PC-3 (cell line): ENCODE measurements around the gene BIRC7. TPM values are rescaled to one million over a fixed set of nuclear protein-coding genes. Genes with fewer than 3 reads are reported as not detected.

Experiments used
- ATAC-seq: fragments of 200-7000 bp; cut with Tn5 transposase; 2 replicates; pipeline ENCODE4 v1.9.1; 2020; ENCODE audit warnings: mild to moderate bottlenecking, moderate library complexity
- BruUV-seq: library from RNA; stranded (reverse); fragments of 400-500 nt; replicated peaks from 2 replicates; lab custom pipeline; 2021; lab: Mats Ljungman, UMichigan
- CTCF ChIA-PET: fragments of 300-600 bp; sonication (Branson Sonifier 250); formaldehyde crosslinking; loops from one replicate; lab custom pipeline; 2022; ENCODE audit warnings: antibody characterized with exemption; lab: Charles Lee
- POLR2A ChIA-PET: fragments of 300-600 bp; sonication (Branson Sonifier 250); formaldehyde crosslinking; loops from one replicate; lab custom pipeline; 2022; ENCODE audit warnings: antibody characterized with exemption; ENCODE audit not compliant: unreplicated experiment; lab: Charles Lee
- DNase-seq: peaks from one replicate; pipeline ENCODE4 v3.0.0-alpha.2; 2015
- H2AFZ ChIP-seq: fragments of 300-600 bp; sonication (generic); 2 replicates; pipeline ENCODE4 v1.6.0; 2016; ENCODE audit warnings: antibody characterized with exemption, low read length
- H3F3A ChIP-seq: fragments of 300-600 bp; sonication (generic); one replicate; pipeline ENCODE4 v1.6.0; 2017; ENCODE audit warnings: antibody characterized with exemption, low read length, control low read depth, mild to moderate bottlenecking; ENCODE audit not compliant: unreplicated experiment
- H3K27ac ChIP-seq: fragments of 300-600 bp; sonication (generic); 2 replicates; pipeline ENCODE4 v1.5.1; 2016; ENCODE audit warnings: mild to moderate bottlenecking, low read length
- H3K27me3 ChIP-seq: fragments of 300-600 bp; sonication (generic); 2 replicates; pipeline ENCODE4 v1.6.1; 2016; ENCODE audit warnings: low read length, mixed read lengths
- H3K36me3 ChIP-seq: fragments of 300-600 bp; sonication (generic); 2 replicates; pipeline ENCODE4 v1.6.1; 2016; ENCODE audit warnings: low read depth, mixed run types, low read length, mixed read lengths
- H3K4me1 ChIP-seq: fragments of 300-600 bp; sonication (generic); 2 replicates; pipeline ENCODE4 v1.5.1; 2016; ENCODE audit warnings: low read length; ENCODE audit not compliant: insufficient read depth
- H3K4me2 ChIP-seq: fragments of 300-600 bp; sonication (generic); 2 replicates; pipeline ENCODE4 v1.6.0; 2016; ENCODE audit warnings: low read length
- H3K4me3 ChIP-seq: fragments of 300-600 bp; sonication (generic); 2 replicates; pipeline ENCODE4 v1.5.1; 2016; ENCODE audit warnings: mild to moderate bottlenecking, low read length, mixed read lengths
- H3K79me2 ChIP-seq: fragments of 300-600 bp; sonication (generic); 2 replicates; pipeline ENCODE4 v1.6.1; 2017; ENCODE audit warnings: low read length, mixed read lengths
- H3K9ac ChIP-seq: fragments of 300-600 bp; sonication (generic); 2 replicates; pipeline ENCODE4 v1.6.0; 2016; ENCODE audit warnings: mild to moderate bottlenecking, low read length
- H3K9me2 ChIP-seq: fragments of 300-600 bp; sonication (generic); replicated peaks from 2 replicates; pipeline ENCODE4 v1.6.1; 2016; ENCODE audit warnings: mixed run types, low read length, mixed read lengths
- H3K9me3 ChIP-seq: fragments of 300-600 bp; sonication (generic); 2 replicates; pipeline ENCODE4 v1.6.1; 2016; ENCODE audit warnings: low read length, mixed read lengths
- H4K20me1 ChIP-seq: fragments of 300-600 bp; sonication (generic); 2 replicates; pipeline ENCODE4 v1.6.1; 2016; ENCODE audit warnings: low read length, mixed read lengths
- EZH2 ChIP-seq: fragments of 300-600 bp; sonication (generic); IDR thresholded peaks from one replicate; pipeline ENCODE4 v1.6.1; 2017; ENCODE audit warnings: antibody characterized with exemption, mild to moderate bottlenecking, low read length; ENCODE audit not compliant: unreplicated experiment
- EZH2phosphoT487 ChIP-seq: fragments of 300-600 bp; sonication (generic); IDR thresholded peaks from 2 replicates; pipeline ENCODE4 v1.6.1; 2018; ENCODE audit warnings: mild to moderate bottlenecking, antibody characterized with exemption, low read length, borderline replicate concordance
- intact Hi-C: fragments of 100-400 bp; cut with micrococcal nuclease; formaldehyde crosslinking; loops from 2 replicates; pipeline ENCODE4 v1.9.0; 2023
- total RNA-seq: library from RNA; depleted of rRNA; stranded (reverse); fragments of >200 nt; gene quantifications from 2 replicates; pipeline ENCODE4 v1.2.3, GENCODE V29; 2014
- TF ChIP-seq, protein P1 (sequence below): fragments of 300-600 bp; sonication (generic); conservative IDR thresholded peaks from 2 replicates; pipeline ENCODE4 v1.5.1; 2017; ENCODE audit warnings: antibody characterized with exemption, low read depth, mild to moderate bottlenecking, low read length

The BIRC7 gene
- total RNA-seq, 1 experiment from 2014 or later, result not detected

DNA sequence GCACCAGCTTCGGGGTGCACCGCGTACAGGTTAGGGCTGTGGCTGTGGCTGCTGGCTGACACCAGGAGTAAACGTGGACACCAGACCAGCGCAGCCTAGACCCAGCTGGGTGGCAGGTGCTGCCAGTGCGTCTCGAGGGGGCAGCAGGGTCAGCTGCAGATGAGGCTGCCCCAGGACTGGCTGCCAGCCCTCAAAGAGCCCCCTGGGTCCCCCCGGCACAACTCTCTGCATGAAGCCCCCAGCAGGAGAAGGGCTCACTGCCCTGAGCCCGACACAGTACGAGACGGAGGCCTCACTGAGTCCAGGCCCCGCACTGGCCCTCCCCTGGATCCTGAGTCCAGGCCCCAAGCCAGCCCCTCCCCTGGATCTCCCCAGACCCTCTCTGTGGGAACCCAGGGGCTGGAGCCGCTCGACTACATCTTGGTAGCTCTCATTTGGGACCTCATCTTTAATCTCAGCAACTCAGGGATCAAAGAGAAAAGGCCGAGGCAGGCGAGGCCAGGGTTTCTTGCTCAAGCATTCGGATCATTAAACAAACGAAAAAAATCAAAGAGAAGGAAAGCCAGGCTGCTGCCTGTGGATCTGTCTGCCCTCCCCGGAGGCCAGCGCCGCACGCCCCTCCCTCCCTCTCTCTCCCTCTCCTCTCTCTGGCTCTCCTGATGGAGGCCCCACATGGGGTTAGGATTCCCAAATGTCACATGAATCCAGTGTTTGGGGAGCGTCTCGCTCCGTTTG lies 25.5 kb downstream of the BIRC7 start:
- no peak overlapping the region for H3K4me3 ChIP-seq
- H3K36me3 ChIP-seq, result no peaks in the 10 kb centered on the region
- no peaks in the 10 kb centered on the region for H4K20me1 ChIP-seq
- no peak for TF ChIP-seq EZH2
- H3K79me2 ChIP-seq, result no peaks in the 10 kb centered on the region
- intact Hi-C loops, result no loop called here
- H3K4me1 ChIP-seq, result no peaks in the 10 kb centered on the region
- no peak for ATAC-seq
- ChIA-PET CTCF (no interaction called here), POLR2A (no interaction called here)
- BruUV-seq, result no TSS peak
- no peaks in the 10 kb centered on the region for H3K9me3 ChIP-seq
- DNase-seq, result no peak
- H3K9ac ChIP-seq, result no peak overlapping the region
- H3K27me3 ChIP-seq, result peaks cover 32% of the 10 kb centered on the region
- H3K4me2 ChIP-seq, result no peak overlapping the region
- H3K9me2 ChIP-seq, result no peaks in the 10 kb centered on the region
- H2AFZ ChIP-seq, result no peak overlapping the region
- no peak overlapping the region for H3K27ac ChIP-seq
- H3F3A ChIP-seq, result no peaks in the 10 kb centered on the region

GRCh38 chr20:63261795-63262528 lies 26.3 kb downstream of the BIRC7 start:
- H3K9ac ChIP-seq, result no peak overlapping the region
- ChIA-PET POLR2A (no interaction called here), CTCF (no interaction called here)
- H3K9me2 ChIP-seq, result no peaks in the 10 kb centered on the region
- no peak for ATAC-seq
- DNase-seq, result no peak
- intact Hi-C loops, result no loop called here
- H3K4me3 ChIP-seq, result no peak overlapping the region
- TF ChIP-seq EZH2 (no peak), EZH2phosphoT487 (no peak)
- TF ChIP-seq, protein P1, sequence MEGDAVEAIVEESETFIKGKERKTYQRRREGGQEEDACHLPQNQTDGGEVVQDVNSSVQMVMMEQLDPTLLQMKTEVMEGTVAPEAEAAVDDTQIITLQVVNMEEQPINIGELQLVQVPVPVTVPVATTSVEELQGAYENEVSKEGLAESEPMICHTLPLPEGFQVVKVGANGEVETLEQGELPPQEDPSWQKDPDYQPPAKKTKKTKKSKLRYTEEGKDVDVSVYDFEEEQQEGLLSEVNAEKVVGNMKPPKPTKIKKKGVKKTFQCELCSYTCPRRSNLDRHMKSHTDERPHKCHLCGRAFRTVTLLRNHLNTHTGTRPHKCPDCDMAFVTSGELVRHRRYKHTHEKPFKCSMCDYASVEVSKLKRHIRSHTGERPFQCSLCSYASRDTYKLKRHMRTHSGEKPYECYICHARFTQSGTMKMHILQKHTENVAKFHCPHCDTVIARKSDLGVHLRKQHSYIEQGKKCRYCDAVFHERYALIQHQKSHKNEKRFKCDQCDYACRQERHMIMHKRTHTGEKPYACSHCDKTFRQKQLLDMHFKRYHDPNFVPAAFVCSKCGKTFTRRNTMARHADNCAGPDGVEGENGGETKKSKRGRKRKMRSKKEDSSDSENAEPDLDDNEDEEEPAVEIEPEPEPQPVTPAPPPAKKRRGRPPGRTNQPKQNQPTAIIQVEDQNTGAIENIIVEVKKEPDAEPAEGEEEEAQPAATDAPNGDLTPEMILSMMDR, result no peak
- no peak overlapping the region for H2AFZ ChIP-seq
- H3K9me3 ChIP-seq, result no peaks in the 10 kb centered on the region
- no TSS peak for BruUV-seq
- peaks cover 24% of the 10 kb centered on the region for H3K27me3 ChIP-seq
- H3K27ac ChIP-seq, result no peak overlapping the region
- no peaks in the 10 kb centered on the region for H3K79me2 ChIP-seq
- no peak overlapping the region for H3K4me2 ChIP-seq
- no peaks in the 10 kb centered on the region for H3F3A ChIP-seq
- H4K20me1 ChIP-seq, result no peaks in the 10 kb centered on the region
- H3K36me3 ChIP-seq, result no peaks in the 10 kb centered on the region
- H3K4me1 ChIP-seq, result no peaks in the 10 kb centered on the region

- H3K4me2 ChIP-seq, result no peak overlapping the region
- no peak overlapping the region for H3K27ac ChIP-seq
- H3K9me2 ChIP-seq, result no peaks in the 10 kb centered on the region
- TF ChIP-seq, protein P1, result no peak
- TF ChIP-seq EZH2 (no peak), EZH2phosphoT487 (no peak)
- no peak overlapping the region for H3K9ac ChIP-seq
- BruUV-seq, result no TSS peak
- ATAC-seq (no peak), DNase-seq (no peak)
- H4K20me1 ChIP-seq, result no peaks in the 10 kb centered on the region
- H3K27me3 ChIP-seq, result peaks cover 24% of the 10 kb centered on the region
- H3K36me3 ChIP-seq, result no peaks in the 10 kb centered on the region
- H3K4me3 ChIP-seq, result no peak overlapping the region
- CTCF ChIA-PET, result no interaction called here
- no peaks in the 10 kb centered on the region for H3K79me2 ChIP-seq
- H2AFZ ChIP-seq, result no peak overlapping the region
- H3F3A ChIP-seq, result no peaks in the 10 kb centered on the region
- H3K9me3 ChIP-seq, result no peaks in the 10 kb centered on the region
- POLR2A ChIA-PET, result no interaction called here
- no peaks in the 10 kb centered on the region for H3K4me1 ChIP-seq
- intact Hi-C loops, result no loop called here
Measured at GRCh38 chr20:63262836-63263235, 27.1 kb downstream of the BIRC7 start.
